Cardiac muscle cell (in vitro differentiated cells and primary cell): ENCODE measurements around the gene CPS1. TPM values are rescaled to one million over a fixed set of nuclear protein-coding genes. Genes with fewer than 3 reads are reported as not detected.
A peak's percentile ranks its signal among the peaks of the same experiment; 100 is the strongest.

ENCODE experiments used
- DNase-seq, 2 donors: peaks; one replicate each; pipeline versions ENCODE4 v3.0.0 to v3.0.0-alpha.2; 2010 to 2017; ENCODE audit warnings: low read depth in 1 of 2, low spot score in 1 of 2
- H3K27ac ChIP-seq: fragments of 200-600 bp; sonication (generic); 2 replicates; pipeline ENCODE4 v1.5.1; 2016
- H3K27me3 ChIP-seq: fragments of 200-600 bp; sonication (generic); 2 replicates; pipeline ENCODE4 v1.6.0; 2016; ENCODE audit warnings: control low read depth
- H3K36me3 ChIP-seq: fragments of 200-600 bp; sonication (generic); 2 replicates; pipeline ENCODE4 v1.5.1; 2016; ENCODE audit warnings: control low read depth
- H3K4me1 ChIP-seq: fragments of 200-600 bp; sonication (generic); 2 replicates; pipeline ENCODE4 v1.8.1; 2017; ENCODE audit warnings: low read depth, mild to moderate bottlenecking, mixed run types
- H3K4me3 ChIP-seq: fragments of 200-600 bp; sonication (generic); 2 replicates; pipeline ENCODE4 v1.5.1; 2016; ENCODE audit warnings: mild to moderate bottlenecking
- H3K9me3 ChIP-seq: fragments of 200-600 bp; sonication (generic); 2 replicates; pipeline ENCODE4 v1.5.1; 2017; ENCODE audit warnings: low read depth, mild to moderate bottlenecking, control low read depth
- polyA plus RNA-seq: library from polyadenylated mRNA; unstranded; fragments of >200 nt; fragmentation: Nextera tagmentation; extraction: Ambion mirVana; gene quantifications from 2 replicates; pipeline ENCODE4 v1.2.1, GENCODE V29; 2016
- total RNA-seq: library from RNA; depleted of rRNA; stranded (reverse); fragments of >200 nt; gene quantifications from 2 replicates; pipeline ENCODE4 v1.2.3, GENCODE V29; 2016
- TF ChIP-seq, protein P1 (sequence below): IDR thresholded peaks from 2 replicates; pipeline ENCODE4 v1.5.1; 2012; ENCODE audit warnings: low read depth, mild to moderate bottlenecking, low read length

The CPS1 gene
- total and polyA plus RNA-seq, 2 experiments from 2014 or later, result 172 to 193 TPM

DNA sequence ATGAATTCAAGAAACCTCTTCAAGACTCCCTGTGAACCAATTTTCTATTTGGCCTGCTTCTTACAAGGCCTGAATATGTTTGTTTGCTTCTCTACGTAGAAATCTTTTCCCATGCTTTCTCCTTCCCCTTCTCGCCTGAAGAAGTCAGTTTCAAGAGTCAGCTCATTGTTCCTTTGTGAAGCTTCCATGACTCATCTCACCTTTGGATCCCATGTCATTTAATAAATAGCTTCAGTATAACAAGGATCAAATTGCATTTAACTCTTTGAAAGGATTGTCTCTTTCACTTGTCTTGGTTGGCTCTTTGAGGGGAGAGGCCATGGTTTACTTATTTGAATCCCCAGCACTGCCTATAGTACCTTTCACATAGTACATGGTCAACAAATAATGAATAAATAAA lies 28.4 kb downstream of the CPS1 start:
- TF ChIP-seq, protein P1, sequence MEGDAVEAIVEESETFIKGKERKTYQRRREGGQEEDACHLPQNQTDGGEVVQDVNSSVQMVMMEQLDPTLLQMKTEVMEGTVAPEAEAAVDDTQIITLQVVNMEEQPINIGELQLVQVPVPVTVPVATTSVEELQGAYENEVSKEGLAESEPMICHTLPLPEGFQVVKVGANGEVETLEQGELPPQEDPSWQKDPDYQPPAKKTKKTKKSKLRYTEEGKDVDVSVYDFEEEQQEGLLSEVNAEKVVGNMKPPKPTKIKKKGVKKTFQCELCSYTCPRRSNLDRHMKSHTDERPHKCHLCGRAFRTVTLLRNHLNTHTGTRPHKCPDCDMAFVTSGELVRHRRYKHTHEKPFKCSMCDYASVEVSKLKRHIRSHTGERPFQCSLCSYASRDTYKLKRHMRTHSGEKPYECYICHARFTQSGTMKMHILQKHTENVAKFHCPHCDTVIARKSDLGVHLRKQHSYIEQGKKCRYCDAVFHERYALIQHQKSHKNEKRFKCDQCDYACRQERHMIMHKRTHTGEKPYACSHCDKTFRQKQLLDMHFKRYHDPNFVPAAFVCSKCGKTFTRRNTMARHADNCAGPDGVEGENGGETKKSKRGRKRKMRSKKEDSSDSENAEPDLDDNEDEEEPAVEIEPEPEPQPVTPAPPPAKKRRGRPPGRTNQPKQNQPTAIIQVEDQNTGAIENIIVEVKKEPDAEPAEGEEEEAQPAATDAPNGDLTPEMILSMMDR, result no peak
- no peak overlapping the region for H3K4me3 ChIP-seq
- no peaks in the 10 kb centered on the region for H3K36me3 ChIP-seq
- H3K4me1 ChIP-seq, result no peaks in the 10 kb centered on the region
- no peaks in the 10 kb centered on the region for H3K9me3 ChIP-seq
- DNase-seq, result no peak
- no peaks in the 10 kb centered on the region for H3K27me3 ChIP-seq
- no peak overlapping the region for H3K27ac ChIP-seq

DNA sequence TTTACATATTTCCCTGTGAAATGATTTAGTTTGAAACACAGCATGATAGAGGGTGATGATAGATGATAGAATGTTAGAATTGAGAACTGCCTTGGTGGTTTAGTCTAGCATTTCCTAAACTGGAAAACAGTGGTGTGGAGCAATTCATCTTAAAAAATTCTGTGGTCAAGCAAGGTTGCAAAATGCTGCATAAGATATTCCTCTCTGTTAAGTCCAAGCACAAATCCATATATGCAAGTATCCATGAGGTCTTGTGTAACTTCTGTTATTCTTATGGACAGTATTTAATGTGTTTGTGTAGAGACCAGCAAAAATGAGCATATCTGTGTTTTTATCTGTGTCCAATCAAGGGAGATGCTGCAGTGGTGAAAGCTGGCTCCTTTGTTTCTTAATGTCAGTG lies 30.0 kb downstream of the CPS1 start:
- peak in 1 of 2 donors; percentile 51 for DNase-seq
- TF ChIP-seq, protein P1, result no peak

DNA sequence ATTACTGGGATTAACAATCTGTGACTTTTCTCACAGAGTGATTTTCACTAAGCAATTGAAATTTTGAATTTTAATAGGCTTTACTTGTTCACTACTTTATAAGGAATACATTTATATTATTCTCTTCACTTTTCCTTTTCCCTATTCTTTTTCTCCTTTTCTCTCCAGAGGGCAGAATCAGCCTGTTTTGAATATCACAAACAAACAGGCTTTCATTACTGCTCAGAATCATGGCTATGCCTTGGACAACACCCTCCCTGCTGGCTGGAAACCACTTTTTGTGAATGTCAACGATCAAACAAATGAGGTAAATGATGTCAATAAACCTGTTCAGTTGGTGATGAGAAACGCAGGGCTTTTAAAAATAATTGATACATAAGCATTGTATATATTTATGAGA lies 35.3 kb downstream of the CPS1 start:
- no peak for DNase-seq
- no peaks in the 10 kb centered on the region for H3K27me3 ChIP-seq
- H3K9me3 ChIP-seq, result no peaks in the 10 kb centered on the region
- H3K4me1 ChIP-seq, result no peaks in the 10 kb centered on the region
- no peak overlapping the region for H3K4me3 ChIP-seq
- no peak overlapping the region for H3K27ac ChIP-seq
- peaks cover 2% of the 10 kb centered on the region for H3K36me3 ChIP-seq
- TF ChIP-seq, protein P1, result no peak

More for the DNA sequence above, 30.0 kb downstream of the CPS1 start:
- Histone ChIP-seq H3K9me3 (no peaks in the 10 kb centered on the region), H3K4me3 (no peak overlapping the region), H3K4me1 (no peaks in the 10 kb centered on the region), H3K27me3 (no peaks in the 10 kb centered on the region), H3K36me3 (no peaks in the 10 kb centered on the region), H3K27ac (no peak overlapping the region)

DNA sequence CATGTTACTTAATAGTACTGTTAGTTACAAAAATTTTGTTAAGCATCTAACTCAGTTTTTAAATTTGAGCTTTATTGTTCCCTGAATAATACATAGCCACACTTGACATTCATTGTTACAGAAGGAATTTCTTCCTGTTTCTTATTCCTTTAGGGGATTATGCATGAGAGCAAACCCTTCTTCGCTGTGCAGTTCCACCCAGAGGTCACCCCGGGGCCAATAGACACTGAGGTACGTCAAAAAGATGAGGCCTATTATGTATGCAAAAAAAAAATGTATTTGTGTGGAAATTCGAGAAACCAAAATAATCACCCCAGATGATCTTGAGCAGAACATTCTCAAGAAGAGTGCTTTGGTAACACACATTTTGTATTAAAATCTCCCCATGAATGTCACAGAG lies 36.3 kb downstream of the CPS1 start:
- Histone ChIP-seq H3K9me3 (no peaks in the 10 kb centered on the region), H3K4me1 (no peaks in the 10 kb centered on the region), H3K36me3 (peaks cover 4% of the 10 kb centered on the region), H3K4me3 (no peak overlapping the region), H3K27ac (no peak overlapping the region), H3K27me3 (no peaks in the 10 kb centered on the region)
- TF ChIP-seq, protein P1, result no peak
- no peak for DNase-seq

DNA sequence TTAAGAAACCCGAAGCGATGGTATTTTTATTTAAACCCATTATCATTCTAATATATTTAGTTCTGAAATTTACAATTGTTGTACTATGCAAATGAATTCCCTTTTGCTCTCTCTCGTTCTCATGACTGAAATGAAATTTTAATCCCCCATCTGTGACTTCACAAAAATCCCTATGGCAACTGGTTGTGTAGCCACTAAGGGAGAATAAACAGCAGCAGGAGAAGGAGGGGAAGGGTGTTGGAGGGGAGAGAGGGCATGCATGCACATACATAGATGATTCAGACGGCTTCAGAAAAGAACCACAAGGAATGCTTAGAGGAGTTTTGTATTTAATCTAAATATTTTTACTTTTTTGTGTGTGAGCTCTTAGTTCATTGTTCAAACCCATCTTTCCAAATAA lies 36.8 kb downstream of the CPS1 start:
- Histone ChIP-seq H3K36me3 (peaks cover 4% of the 10 kb centered on the region), H3K4me1 (no peaks in the 10 kb centered on the region), H3K9me3 (no peaks in the 10 kb centered on the region), H3K27ac (no peak overlapping the region), H3K27me3 (no peaks in the 10 kb centered on the region), H3K4me3 (no peak overlapping the region)
- no peak for DNase-seq
- TF ChIP-seq, protein P1, result no peak

DNA sequence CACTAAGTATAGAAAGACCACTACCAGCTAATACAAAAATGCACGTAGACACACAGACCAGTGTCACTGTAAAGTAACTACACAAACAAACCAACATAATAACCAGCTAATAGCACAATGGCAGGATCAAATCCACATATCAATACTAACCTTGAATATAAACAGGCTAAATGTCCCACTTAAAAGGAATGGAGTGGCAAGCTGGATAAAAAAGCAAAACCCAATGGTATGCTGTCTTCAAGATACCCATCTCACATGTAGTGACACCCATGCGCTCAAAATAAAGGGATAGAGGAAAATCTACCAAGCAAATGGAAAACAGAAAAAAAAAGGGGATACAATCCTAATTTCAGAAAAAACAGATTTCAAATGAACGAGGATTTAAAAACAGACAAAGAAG lies 41.8 kb downstream of the CPS1 start:
- Histone ChIP-seq H3K27ac (no peak overlapping the region), H3K4me1 (no peaks in the 10 kb centered on the region), H3K9me3 (no peaks in the 10 kb centered on the region), H3K27me3 (no peaks in the 10 kb centered on the region), H3K36me3 (peaks cover 7% of the 10 kb centered on the region), H3K4me3 (no peak overlapping the region)
- no peak for DNase-seq
- TF ChIP-seq, protein P1, result no peak
